ENCODE data around the gene MOXD1. TPM values are rescaled to one million over a fixed set of nuclear protein-coding genes. Genes with fewer than 3 reads are reported as not detected.
"Not testable (repeated sequence)": the region's sequence is repeated elsewhere in the genome, so short reads cannot be mapped to it uniquely, and the experiment has no call there.

MOXD1 gene
- total and polyA plus RNA-seq, 4 donors: 0.25 to 1.2 (median 1.0) TPM; not detected in 1

- intact Hi-C loops (cut with DNase I): no loop called here
- H3K27ac ChIP-seq (ENCODE audit: low read depth in 1 of 2, low read length in 2 of 2): no peak overlapping the region
- no peaks in the 10 kb centered on the region for H3K36me3 ChIP-seq (ENCODE audit: control insufficient read depth in 1 of 2, insufficient read depth in 2 of 2, low read length in 1 of 2)
- ATAC-seq (ENCODE audit: low FRiP score): no peak
- H3K4me3 ChIP-seq (ENCODE audit: low read length in 2 of 2): no peak overlapping the region
- WGBS, 2 donors: 94 to 97% methylated on average over 1 of the region's 1 CpG
- no peaks in the 10 kb centered on the region for H3K4me1 ChIP-seq (ENCODE audit: control insufficient read depth in 1 of 2, insufficient read depth in 2 of 2, low read length in 2 of 2)
- peaks cover 2% of the 10 kb centered on the region for H3K9me3 ChIP-seq (ENCODE audit: control insufficient read depth, low read length)
- no peaks in the 10 kb centered on the region for H3K27me3 ChIP-seq (ENCODE audit: control insufficient read depth in 1 of 2, insufficient read depth in 2 of 2, low read length in 1 of 2)
- no peak for DNase-seq
These were observed 84.3 kb downstream of the MOXD1 start for GRCh38 chr6:132316970-132317369.

DNA sequence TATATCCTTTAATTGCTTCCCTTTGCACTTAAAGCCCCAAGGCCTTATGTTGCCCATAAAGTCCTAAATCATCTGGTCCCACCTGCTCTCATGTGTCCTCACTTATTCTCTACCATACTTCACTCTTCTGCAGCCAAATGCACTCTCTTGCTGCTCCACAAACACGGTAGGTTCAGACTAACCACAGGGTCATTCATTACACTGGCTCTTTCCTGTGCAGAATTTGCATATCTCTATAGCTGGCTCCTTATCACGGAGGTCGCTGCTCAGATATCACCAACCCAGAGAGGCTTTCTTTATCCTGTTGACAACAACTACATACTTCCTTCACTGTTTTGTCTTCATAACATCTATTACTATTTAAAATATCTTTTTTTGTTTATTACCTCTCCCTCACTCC is 86.8 kb downstream of the MOXD1 start:
- 59 to 68% methylated on average over 3 of the region's 3 CpGs for WGBS, 2 donors
- intact Hi-C loops (cut with DNase I): no loop called here
- H3K27ac ChIP-seq (ENCODE audit: low read depth in 1 of 2, low read length in 2 of 2): no peak overlapping the region

GRCh38 chr6:132310921-132311320 is 90.4 kb downstream of the MOXD1 start:
- H3K4me1 ChIP-seq (ENCODE audit: control insufficient read depth in 1 of 2, insufficient read depth in 2 of 2, low read length in 2 of 2): no peaks in the 10 kb centered on the region
- H3K9me3 ChIP-seq (ENCODE audit: control insufficient read depth, low read length): no peaks in the 10 kb centered on the region
- intact Hi-C loops (cut with DNase I): no loop called here
- DNase-seq (no peak), ATAC-seq (ENCODE audit: low FRiP score) (no peak)
- H3K27ac ChIP-seq (ENCODE audit: low read depth in 1 of 2, low read length in 2 of 2): no peak overlapping the region
- 19 to 24% methylated on average over 2 of the region's 2 CpGs for WGBS, 2 donors
- H3K27me3 ChIP-seq (ENCODE audit: control insufficient read depth in 1 of 2, insufficient read depth in 2 of 2, low read length in 1 of 2): no peaks in the 10 kb centered on the region
- H3K36me3 ChIP-seq (ENCODE audit: control insufficient read depth in 1 of 2, insufficient read depth in 2 of 2, low read length in 1 of 2): no peaks in the 10 kb centered on the region
- H3K4me3 ChIP-seq (ENCODE audit: low read length in 2 of 2): no peak overlapping the region

More for the DNA sequence above, 86.8 kb downstream of the MOXD1 start:
- no peaks in the 10 kb centered on the region for H3K36me3 ChIP-seq (ENCODE audit: control insufficient read depth in 1 of 2, insufficient read depth in 2 of 2, low read length in 1 of 2)
- no peak for ATAC-seq (ENCODE audit: low FRiP score)
- H3K27me3 ChIP-seq (ENCODE audit: control insufficient read depth in 1 of 2, insufficient read depth in 2 of 2, low read length in 1 of 2): no peaks in the 10 kb centered on the region
- no peak for DNase-seq
- H3K9me3 ChIP-seq (ENCODE audit: control insufficient read depth, low read length): peaks cover 2% of the 10 kb centered on the region
- H3K4me3 ChIP-seq (ENCODE audit: low read length in 2 of 2): no peak overlapping the region
- no peaks in the 10 kb centered on the region for H3K4me1 ChIP-seq (ENCODE audit: control insufficient read depth in 1 of 2, insufficient read depth in 2 of 2, low read length in 2 of 2)

GRCh38 chr6:132310151-132310550 is 91.1 kb downstream of the MOXD1 start:
- intact Hi-C loops (cut with DNase I): not testable (repeated sequence)

GRCh38 chr6:132304891-132305305 is 96.4 kb downstream of the MOXD1 start:
- intact Hi-C loops (cut with DNase I): loop anchor here in 1 of 2 donors (5.0 kb wide), 1 partner anchor 177 kb away; no protein-coding TSS in a partner anchor
- Histone ChIP-seq H3K27me3 (ENCODE audit: control insufficient read depth in 1 of 2, insufficient read depth in 2 of 2, low read length in 1 of 2) (peaks cover 0 to 1% of the 10 kb centered on the region in 2 donors), H3K36me3 (ENCODE audit: control insufficient read depth in 1 of 2, insufficient read depth in 2 of 2, low read length in 1 of 2) (no peaks in the 10 kb centered on the region), H3K4me1 (ENCODE audit: control insufficient read depth in 1 of 2, insufficient read depth in 2 of 2, low read length in 2 of 2) (no peaks in the 10 kb centered on the region), H3K27ac (ENCODE audit: low read depth in 1 of 2, low read length in 2 of 2) (no peak overlapping the region), H3K9me3 (ENCODE audit: control insufficient read depth, low read length) (no peaks in the 10 kb centered on the region), H3K4me3 (ENCODE audit: low read length in 2 of 2) (no peak overlapping the region)
- ATAC-seq (ENCODE audit: low FRiP score) (no peak), DNase-seq (no peak)
- 84 to 86% methylated on average over 6 of the region's 6 CpGs for WGBS, 2 donors

More at GRCh38 chr6:132310151-132310550, 91.1 kb downstream of the MOXD1 start:
- H3K27me3 ChIP-seq (ENCODE audit: control insufficient read depth in 1 of 2, insufficient read depth in 2 of 2, low read length in 1 of 2); ATAC-seq (ENCODE audit: low FRiP score); H3K4me1 ChIP-seq (ENCODE audit: control insufficient read depth in 1 of 2, insufficient read depth in 2 of 2, low read length in 2 of 2); H3K9me3 ChIP-seq (ENCODE audit: control insufficient read depth, low read length); DNase-seq; H3K36me3 ChIP-seq (ENCODE audit: control insufficient read depth in 1 of 2, insufficient read depth in 2 of 2, low read length in 1 of 2); H3K4me3 ChIP-seq (ENCODE audit: low read length in 2 of 2); H3K27ac ChIP-seq (ENCODE audit: low read depth in 1 of 2, low read length in 2 of 2): not testable (repeated sequence)
- 94 to 97% methylated on average over 4 of the region's 4 CpGs for WGBS, 2 donors

GRCh38 chr6:132300323-132300949 is 100.8 kb downstream of the MOXD1 start:
- no peak for ATAC-seq (ENCODE audit: low FRiP score)
- Histone ChIP-seq H3K4me3 (ENCODE audit: low read length in 2 of 2) (no peak overlapping the region), H3K27ac (ENCODE audit: low read depth in 1 of 2, low read length in 2 of 2) (no peak overlapping the region), H3K4me1 (ENCODE audit: control insufficient read depth in 1 of 2, insufficient read depth in 2 of 2, low read length in 2 of 2) (no peaks in the 10 kb centered on the region), H3K36me3 (ENCODE audit: control insufficient read depth in 1 of 2, insufficient read depth in 2 of 2, low read length in 1 of 2) (no peaks in the 10 kb centered on the region), H3K9me3 (ENCODE audit: control insufficient read depth, low read length) (no peaks in the 10 kb centered on the region), H3K27me3 (ENCODE audit: control insufficient read depth in 1 of 2, insufficient read depth in 2 of 2, low read length in 1 of 2) (peaks cover 0 to 1% of the 10 kb centered on the region in 2 donors)
- intact Hi-C loops (cut with DNase I): loop anchor here (2.0 to 5.0 kb wide), 2 partner anchors 182 to 184 kb away; no protein-coding TSS in a partner anchor
- DNase-seq: no peak
- 56 to 60% methylated on average over 4 of the region's 4 CpGs for WGBS, 2 donors

DNA sequence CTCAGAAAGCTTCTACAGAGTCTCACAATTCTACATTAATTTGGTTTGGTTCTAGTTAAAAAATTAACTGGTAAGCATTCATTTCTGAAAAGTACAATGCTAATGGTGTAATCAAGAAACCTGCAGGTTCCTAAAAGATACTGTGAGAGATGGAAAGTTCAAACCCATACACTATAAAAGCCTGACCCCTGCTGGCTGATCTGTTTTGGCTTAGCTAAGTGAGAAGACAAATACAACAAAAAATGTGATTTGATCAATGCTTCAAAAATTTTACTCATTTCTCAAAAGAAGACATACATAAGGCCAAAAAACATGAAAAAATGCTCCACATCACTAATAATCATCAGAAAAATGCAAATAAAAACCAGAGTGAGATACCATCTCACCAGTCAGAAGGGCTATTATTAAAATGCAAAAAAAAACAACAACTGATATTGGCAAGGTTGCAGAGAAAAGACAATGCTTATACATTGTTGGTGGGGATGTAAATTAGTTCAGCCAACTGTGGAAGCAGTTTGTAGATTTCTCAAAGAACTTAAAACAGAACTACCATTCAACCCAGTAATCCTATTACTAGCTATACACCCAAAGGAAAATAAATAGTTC is 102.8 kb downstream of the MOXD1 start:
- ATAC-seq (ENCODE audit: low FRiP score) (no peak), DNase-seq (no peak)
- intact Hi-C loops (cut with DNase I): loop anchor here in 1 of 2 donors (5.0 kb wide), 1 partner anchor 381 kb away; no protein-coding TSS in a partner anchor
- no peaks in the 10 kb centered on the region for H3K27me3 ChIP-seq (ENCODE audit: control insufficient read depth in 1 of 2, insufficient read depth in 2 of 2, low read length in 1 of 2)
- no peaks in the 10 kb centered on the region for H3K9me3 ChIP-seq (ENCODE audit: control insufficient read depth, low read length)
- no peaks in the 10 kb centered on the region for H3K36me3 ChIP-seq (ENCODE audit: control insufficient read depth in 1 of 2, insufficient read depth in 2 of 2, low read length in 1 of 2)
- H3K4me3 ChIP-seq (ENCODE audit: low read length in 2 of 2): no peak overlapping the region
- H3K27ac ChIP-seq (ENCODE audit: low read depth in 1 of 2, low read length in 2 of 2): no peak overlapping the region
- no peaks in the 10 kb centered on the region for H3K4me1 ChIP-seq (ENCODE audit: control insufficient read depth in 1 of 2, insufficient read depth in 2 of 2, low read length in 2 of 2)

GRCh38 chr6:132289756-132290155 is 111.5 kb downstream of the MOXD1 start:
- intact Hi-C loops (cut with DNase I): no loop called here

DNA sequence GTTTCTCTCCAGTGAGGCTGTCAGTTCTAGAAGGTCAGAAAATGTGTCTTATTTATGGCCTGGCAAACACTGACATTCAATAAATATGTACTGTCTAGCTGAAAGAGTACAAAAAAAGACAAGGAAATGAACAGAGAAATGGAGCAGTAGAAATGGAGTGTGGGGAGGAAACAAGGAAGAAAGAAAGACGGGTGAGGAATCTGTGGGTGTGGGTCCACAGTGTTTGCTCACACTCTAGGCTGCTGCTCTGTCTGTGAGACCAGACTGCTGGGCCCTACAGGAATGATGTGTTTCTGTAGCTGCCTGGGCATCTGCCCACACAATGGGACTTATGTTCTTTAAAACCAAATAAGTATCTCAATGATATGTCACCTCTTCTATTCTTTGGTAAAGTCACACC is 114.2 kb downstream of the MOXD1 start:
- H3K9me3 ChIP-seq (ENCODE audit: control insufficient read depth, low read length): no peaks in the 10 kb centered on the region
- no peak for ATAC-seq (ENCODE audit: low FRiP score)
- WGBS, 2 donors: 83 to 88% methylated on average over 1 of the region's 1 CpG
- H3K36me3 ChIP-seq (ENCODE audit: control insufficient read depth in 1 of 2, insufficient read depth in 2 of 2, low read length in 1 of 2): no peaks in the 10 kb centered on the region
- H3K4me3 ChIP-seq (ENCODE audit: low read length in 2 of 2): no peak overlapping the region
- intact Hi-C loops (cut with DNase I): no loop called here
- H3K27ac ChIP-seq (ENCODE audit: low read depth in 1 of 2, low read length in 2 of 2): no peak overlapping the region
- H3K27me3 ChIP-seq (ENCODE audit: control insufficient read depth in 1 of 2, insufficient read depth in 2 of 2, low read length in 1 of 2): no peaks in the 10 kb centered on the region
- DNase-seq: no peak
- H3K4me1 ChIP-seq (ENCODE audit: control insufficient read depth in 1 of 2, insufficient read depth in 2 of 2, low read length in 2 of 2): no peaks in the 10 kb centered on the region

More at GRCh38 chr6:132289756-132290155, 111.5 kb downstream of the MOXD1 start:
- Histone ChIP-seq H3K27ac (ENCODE audit: low read depth in 1 of 2, low read length in 2 of 2) (no peak overlapping the region), H3K36me3 (ENCODE audit: control insufficient read depth in 1 of 2, insufficient read depth in 2 of 2, low read length in 1 of 2) (no peaks in the 10 kb centered on the region), H3K27me3 (ENCODE audit: control insufficient read depth in 1 of 2, insufficient read depth in 2 of 2, low read length in 1 of 2) (no peaks in the 10 kb centered on the region), H3K4me1 (ENCODE audit: control insufficient read depth in 1 of 2, insufficient read depth in 2 of 2, low read length in 2 of 2) (no peaks in the 10 kb centered on the region), H3K4me3 (ENCODE audit: low read length in 2 of 2) (no peak overlapping the region), H3K9me3 (ENCODE audit: control insufficient read depth, low read length) (no peaks in the 10 kb centered on the region)
- ATAC-seq (ENCODE audit: low FRiP score) (no peak), DNase-seq (no peak)
- 83 to 85% methylated on average over 3 of the region's 3 CpGs for WGBS, 2 donors

Measured in aorta (tissue), 5 donors.